ENCODE results near the gene PRPS2. TPM values are rescaled to one million over a fixed set of nuclear protein-coding genes. Genes with fewer than 3 reads are reported as not detected.

The PRPS2 gene
- 54.9 TPM for polyA plus RNA-seq (2013)

DNA sequence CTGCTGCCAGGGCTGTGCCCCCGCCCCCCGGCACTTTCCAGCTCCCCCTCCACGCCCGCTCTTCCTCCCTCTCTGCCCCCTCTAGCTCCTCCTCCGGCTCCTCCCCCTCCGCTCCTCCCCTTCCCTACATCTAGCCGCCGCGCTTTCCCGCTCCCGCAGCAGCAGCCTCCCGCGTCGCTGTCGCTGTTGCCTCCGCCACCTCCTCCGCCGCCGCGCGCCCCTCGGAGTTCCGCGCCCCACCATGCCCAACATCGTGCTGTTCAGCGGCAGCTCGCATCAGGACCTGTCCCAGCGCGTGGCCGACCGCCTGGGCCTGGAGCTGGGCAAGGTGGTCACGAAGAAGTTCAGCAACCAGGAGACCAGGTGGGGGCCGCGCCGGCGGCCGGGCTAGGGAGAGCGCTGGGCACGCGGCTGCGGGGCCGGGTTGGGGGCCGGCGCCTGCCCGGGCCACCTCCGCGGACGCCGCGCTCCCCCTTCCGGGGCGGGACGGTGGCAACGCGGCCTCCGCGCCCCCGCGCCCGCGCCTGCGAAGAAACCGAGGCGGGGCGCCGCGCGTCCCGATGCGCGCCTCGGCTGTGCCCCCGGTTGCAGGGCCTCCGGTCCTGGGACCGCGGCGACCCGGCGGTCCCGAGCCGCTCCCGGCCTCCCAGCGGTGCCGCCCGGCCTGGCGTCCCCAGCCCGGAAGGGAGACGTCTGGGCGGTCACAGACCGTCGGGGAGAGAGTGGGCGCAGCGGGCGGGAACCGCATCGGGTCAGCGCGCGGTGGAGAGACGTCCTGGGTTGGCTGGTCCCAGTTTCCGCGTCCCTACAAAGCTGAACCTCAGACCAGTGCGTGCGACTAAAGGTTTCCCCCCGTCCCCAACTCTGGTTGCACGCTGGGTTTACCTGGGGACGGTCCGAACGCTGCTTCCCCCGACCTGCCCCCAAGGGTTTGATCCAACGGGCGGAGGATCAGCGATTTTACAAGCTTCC, at the start of gene PRPS2:
TSS of gene PRPS2 (plus strand) at position 156 of the 972 bp plus-strand sequence. CDS start at position 242, 86 bp downstream.
- ChIA-PET CTCF (interaction anchor here (0.9 to 1.0 kb wide), 2 partner anchors 10 to 21 kb away, joined by 3 read pairs; no protein-coding TSS in a partner anchor), POLR2A (no interaction called here)
- Histone ChIP-seq H3K4me1 (ENCODE audit: control extremely low read depth in 1 of 4, control insufficient read depth in 4 of 4, insufficient read depth in 4 of 4, low read length in 3 of 4) (peaks cover 0 to 11% (median 5%) of the 10 kb centered on the region in 4 experiments), H3K27ac (ENCODE audit: insufficient read depth in 1 of 2, low read depth in 1 of 2, low read length in 2 of 2, poor library complexity in 1 of 2, severe bottlenecking in 2 of 2) (no peak within 1 kb of the TSS), H3K9me3 (ENCODE audit: control extremely low read depth in 1 of 5, control insufficient read depth in 4 of 5, insufficient read depth in 2 of 5, low read depth in 1 of 5, low read length in 4 of 5) (peaks cover 0 to 18% (median 0%) of the 10 kb centered on the region in 5 experiments), H3K4me3 (ENCODE audit: control insufficient read depth in 1 of 7, extremely low read depth in 1 of 7, insufficient read depth in 4 of 7, low read depth in 2 of 7, low read length in 6 of 7) (peak within 1 kb of the TSS; percentile 59 to 83 (median 70)), H3K36me3 (ENCODE audit: control insufficient read depth in 4 of 4, insufficient read depth in 4 of 4, low read length in 3 of 4) (peaks cover 0 to 3% (median 0%) of the 10 kb centered on the region in 4 experiments), H3K27me3 (replicated peaks in 2 of 5; ENCODE audit: control insufficient read depth in 4 of 5, insufficient read depth in 5 of 5, low read length in 4 of 5) (peaks cover 0 to 13% (median 0%) of the 10 kb centered on the region in 5 experiments)
- peak; percentile 48 to 77 (median 75) for DNase-seq
- WGBS (ENCODE audit: insufficient coverage): 27% methylated on average over 113 of the region's 113 CpGs

DNA sequence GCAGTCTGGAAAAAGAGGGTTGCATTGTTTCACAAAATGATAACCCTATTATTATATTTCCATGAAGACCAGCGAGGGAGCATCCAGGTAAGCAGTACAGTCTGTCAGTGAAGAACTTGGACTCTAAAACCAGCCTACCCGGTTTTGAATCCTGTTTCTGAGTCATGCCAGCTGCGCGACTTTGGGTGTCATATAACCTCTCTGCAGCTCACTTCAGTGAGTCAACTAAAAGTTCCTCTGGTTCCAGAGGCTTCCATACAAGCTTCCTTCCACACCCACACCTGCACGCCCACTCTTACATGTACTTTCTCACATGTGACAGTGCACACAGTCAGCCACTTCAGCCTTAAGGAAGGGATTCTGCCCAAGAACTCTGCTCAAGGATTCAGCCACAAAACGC, 49.8 kb upstream of the PRPS2 start:
- POLR2A ChIA-PET: no interaction called here
- no peak for DNase-seq
- no peak overlapping the region for H3K4me3 ChIP-seq (ENCODE audit: control insufficient read depth in 1 of 7, extremely low read depth in 1 of 7, insufficient read depth in 4 of 7, low read depth in 2 of 7, low read length in 6 of 7)
- no peak overlapping the region for H3K27ac ChIP-seq (ENCODE audit: insufficient read depth in 1 of 2, low read depth in 1 of 2, low read length in 2 of 2, poor library complexity in 1 of 2, severe bottlenecking in 2 of 2)
- no peaks in the 10 kb centered on the region for H3K36me3 ChIP-seq (ENCODE audit: control insufficient read depth in 4 of 4, insufficient read depth in 4 of 4, low read length in 3 of 4)
- no peaks in the 10 kb centered on the region for H3K9me3 ChIP-seq (ENCODE audit: control extremely low read depth in 1 of 5, control insufficient read depth in 4 of 5, insufficient read depth in 2 of 5, low read depth in 1 of 5, low read length in 4 of 5)
- no peaks in the 10 kb centered on the region for H3K27me3 ChIP-seq (replicated peaks in 2 of 5; ENCODE audit: control insufficient read depth in 4 of 5, insufficient read depth in 5 of 5, low read length in 4 of 5)
- CTCF ChIA-PET: no interaction called here
- no peaks in the 10 kb centered on the region for H3K4me1 ChIP-seq (ENCODE audit: control extremely low read depth in 1 of 4, control insufficient read depth in 4 of 4, insufficient read depth in 4 of 4, low read length in 3 of 4)
- 85% methylated on average over 5 of the region's 6 CpGs for WGBS (ENCODE audit: insufficient coverage)

DNA sequence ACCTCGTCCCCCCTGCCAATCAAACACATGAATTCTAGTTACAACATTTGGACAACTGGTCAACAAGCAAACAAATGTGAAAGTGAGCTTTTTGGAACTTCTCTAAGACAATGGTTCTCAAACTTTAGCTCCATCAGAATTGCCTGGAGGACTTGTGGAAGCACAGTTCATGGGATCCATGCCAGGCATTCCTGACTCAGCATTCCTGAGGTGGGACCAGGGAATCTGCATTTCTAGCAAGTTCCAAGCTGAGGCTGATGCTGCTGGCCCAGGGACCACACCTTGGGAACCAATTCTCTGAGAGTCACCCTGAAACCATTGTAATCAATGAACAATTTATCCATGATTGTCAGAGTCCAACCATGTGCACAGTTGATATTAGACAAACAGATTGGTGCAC, 43.8 kb upstream of the PRPS2 start:
- no CpG with 5 or more reads among the region's 1 CpG for WGBS (ENCODE audit: insufficient coverage)
- CTCF ChIA-PET: no interaction called here
- peaks cover 0 to 4% (median 0%) of the 10 kb centered on the region in 5 experiments for H3K9me3 ChIP-seq (ENCODE audit: control extremely low read depth in 1 of 5, control insufficient read depth in 4 of 5, insufficient read depth in 2 of 5, low read depth in 1 of 5, low read length in 4 of 5)
- no peak overlapping the region for H3K4me3 ChIP-seq (ENCODE audit: control insufficient read depth in 1 of 7, extremely low read depth in 1 of 7, insufficient read depth in 4 of 7, low read depth in 2 of 7, low read length in 6 of 7)
- no peaks in the 10 kb centered on the region for H3K27me3 ChIP-seq (replicated peaks in 2 of 5; ENCODE audit: control insufficient read depth in 4 of 5, insufficient read depth in 5 of 5, low read length in 4 of 5)
- H3K36me3 ChIP-seq (ENCODE audit: control insufficient read depth in 4 of 4, insufficient read depth in 4 of 4, low read length in 3 of 4): no peaks in the 10 kb centered on the region
- no peak overlapping the region for H3K27ac ChIP-seq (ENCODE audit: insufficient read depth in 1 of 2, low read depth in 1 of 2, low read length in 2 of 2, poor library complexity in 1 of 2, severe bottlenecking in 2 of 2)
- H3K4me1 ChIP-seq (ENCODE audit: control extremely low read depth in 1 of 4, control insufficient read depth in 4 of 4, insufficient read depth in 4 of 4, low read length in 3 of 4): no peaks in the 10 kb centered on the region
- DNase-seq: no peak
- POLR2A ChIA-PET: no interaction called here

DNA sequence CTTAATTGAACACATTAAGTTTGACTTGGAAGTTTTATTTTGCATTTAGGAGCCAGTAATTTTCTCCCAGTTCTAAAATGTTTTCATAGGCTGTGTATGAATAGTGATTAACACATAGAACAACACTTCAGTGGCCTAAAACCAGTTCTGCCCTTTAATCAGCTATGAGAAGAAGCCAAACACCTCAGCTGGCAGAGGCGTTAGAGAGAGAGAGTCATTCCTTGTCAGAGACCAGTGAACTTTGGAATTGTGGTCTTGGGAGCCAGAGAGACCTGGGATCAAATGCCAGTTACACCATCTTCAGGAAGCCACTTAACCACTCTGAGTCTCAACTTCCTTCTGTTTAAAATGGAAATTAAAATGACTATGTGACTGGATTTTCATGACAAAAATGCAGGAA, 39.3 kb upstream of the PRPS2 start:
- Histone ChIP-seq H3K27me3 (replicated peaks in 2 of 5; ENCODE audit: control insufficient read depth in 4 of 5, insufficient read depth in 5 of 5, low read length in 4 of 5) (no peaks in the 10 kb centered on the region), H3K36me3 (ENCODE audit: control insufficient read depth in 4 of 4, insufficient read depth in 4 of 4, low read length in 3 of 4) (no peaks in the 10 kb centered on the region), H3K9me3 (ENCODE audit: control extremely low read depth in 1 of 5, control insufficient read depth in 4 of 5, insufficient read depth in 2 of 5, low read depth in 1 of 5, low read length in 4 of 5) (peaks cover 0 to 4% (median 0%) of the 10 kb centered on the region in 5 experiments), H3K4me1 (ENCODE audit: control extremely low read depth in 1 of 4, control insufficient read depth in 4 of 4, insufficient read depth in 4 of 4, low read length in 3 of 4) (no peaks in the 10 kb centered on the region), H3K4me3 (ENCODE audit: control insufficient read depth in 1 of 7, extremely low read depth in 1 of 7, insufficient read depth in 4 of 7, low read depth in 2 of 7, low read length in 6 of 7) (no peak overlapping the region), H3K27ac (ENCODE audit: insufficient read depth in 1 of 2, low read depth in 1 of 2, low read length in 2 of 2, poor library complexity in 1 of 2, severe bottlenecking in 2 of 2) (no peak overlapping the region)
- ChIA-PET POLR2A (no interaction called here), CTCF (interaction anchor here (1.5 kb wide), 1 partner anchor 20 kb away, joined by 4 read pairs; no protein-coding TSS in a partner anchor)
- 60% methylated on average over 1 of the region's 1 CpG for WGBS (ENCODE audit: insufficient coverage)
- DNase-seq: no peak

DNA sequence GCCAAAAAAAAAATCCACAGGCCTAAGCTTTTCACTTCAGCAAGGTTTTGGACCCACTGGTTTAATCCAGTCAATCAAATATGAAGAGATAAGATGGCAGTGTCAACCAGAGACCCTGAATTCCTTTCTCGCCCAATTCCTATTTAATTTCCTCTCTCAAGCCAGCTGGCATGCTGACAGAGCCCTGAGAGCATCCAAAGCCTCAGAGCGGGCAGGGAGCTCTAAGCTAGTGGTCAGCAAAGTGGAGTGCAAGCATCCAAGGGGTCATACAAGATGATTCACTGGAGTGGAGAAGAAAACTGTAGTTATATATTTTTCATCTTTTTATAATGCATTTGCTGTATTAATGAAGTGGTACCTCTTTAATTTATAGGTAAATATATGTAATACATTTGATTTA, 37.8 kb upstream of the PRPS2 start:
- no peaks in the 10 kb centered on the region for H3K36me3 ChIP-seq (ENCODE audit: control insufficient read depth in 4 of 4, insufficient read depth in 4 of 4, low read length in 3 of 4)
- DNase-seq: no peak
- 73% methylated on average over 1 of the region's 2 CpGs for WGBS (ENCODE audit: insufficient coverage)
- H3K27ac ChIP-seq (ENCODE audit: insufficient read depth in 1 of 2, low read depth in 1 of 2, low read length in 2 of 2, poor library complexity in 1 of 2, severe bottlenecking in 2 of 2): no peak overlapping the region
- ChIA-PET POLR2A (no interaction called here), CTCF (no interaction called here)
- H3K4me1 ChIP-seq (ENCODE audit: control extremely low read depth in 1 of 4, control insufficient read depth in 4 of 4, insufficient read depth in 4 of 4, low read length in 3 of 4): no peaks in the 10 kb centered on the region
- H3K27me3 ChIP-seq (replicated peaks in 2 of 5; ENCODE audit: control insufficient read depth in 4 of 5, insufficient read depth in 5 of 5, low read length in 4 of 5): no peaks in the 10 kb centered on the region
- no peak overlapping the region for H3K4me3 ChIP-seq (ENCODE audit: control insufficient read depth in 1 of 7, extremely low read depth in 1 of 7, insufficient read depth in 4 of 7, low read depth in 2 of 7, low read length in 6 of 7)
- H3K9me3 ChIP-seq (ENCODE audit: control extremely low read depth in 1 of 5, control insufficient read depth in 4 of 5, insufficient read depth in 2 of 5, low read depth in 1 of 5, low read length in 4 of 5): peaks cover 0 to 4% (median 0%) of the 10 kb centered on the region in 5 experiments

DNA sequence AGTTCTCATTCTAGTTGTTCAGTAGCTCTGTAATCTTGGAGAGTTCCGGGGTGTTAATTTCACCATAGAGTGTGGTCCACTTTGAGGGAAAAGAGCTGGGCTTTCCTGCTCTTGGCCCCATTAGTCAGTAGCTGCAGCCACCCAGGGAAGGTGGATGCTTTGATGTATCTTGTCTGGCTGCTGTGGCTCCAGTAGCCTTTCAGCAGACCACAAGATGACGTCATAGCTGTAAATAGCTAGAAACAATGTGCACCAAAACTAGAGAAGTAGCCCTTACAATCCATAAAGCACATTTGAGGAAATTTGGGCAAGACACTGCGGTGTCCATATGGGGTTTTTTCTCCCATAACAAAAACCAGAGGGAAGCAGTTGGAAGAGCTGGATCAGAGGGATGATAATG, 32.9 kb upstream of the PRPS2 start:
- Histone ChIP-seq H3K4me1 (ENCODE audit: control extremely low read depth in 1 of 4, control insufficient read depth in 4 of 4, insufficient read depth in 4 of 4, low read length in 3 of 4) (no peaks in the 10 kb centered on the region), H3K9me3 (ENCODE audit: control extremely low read depth in 1 of 5, control insufficient read depth in 4 of 5, insufficient read depth in 2 of 5, low read depth in 1 of 5, low read length in 4 of 5) (no peaks in the 10 kb centered on the region), H3K27ac (ENCODE audit: insufficient read depth in 1 of 2, low read depth in 1 of 2, low read length in 2 of 2, poor library complexity in 1 of 2, severe bottlenecking in 2 of 2) (no peak overlapping the region), H3K4me3 (ENCODE audit: control insufficient read depth in 1 of 7, extremely low read depth in 1 of 7, insufficient read depth in 4 of 7, low read depth in 2 of 7, low read length in 6 of 7) (no peak overlapping the region), H3K27me3 (replicated peaks in 2 of 5; ENCODE audit: control insufficient read depth in 4 of 5, insufficient read depth in 5 of 5, low read length in 4 of 5) (peaks cover 0 to 6% (median 0%) of the 10 kb centered on the region in 5 experiments), H3K36me3 (ENCODE audit: control insufficient read depth in 4 of 4, insufficient read depth in 4 of 4, low read length in 3 of 4) (no peaks in the 10 kb centered on the region)
- DNase-seq: no peak
- POLR2A ChIA-PET: no interaction called here
- 75% methylated on average over 1 of the region's 3 CpGs for WGBS (ENCODE audit: insufficient coverage)
- CTCF ChIA-PET: interaction anchor here (0.8 kb wide), 1 partner anchor 13 kb away, joined by 3 read pairs; no protein-coding TSS in a partner anchor

DNA sequence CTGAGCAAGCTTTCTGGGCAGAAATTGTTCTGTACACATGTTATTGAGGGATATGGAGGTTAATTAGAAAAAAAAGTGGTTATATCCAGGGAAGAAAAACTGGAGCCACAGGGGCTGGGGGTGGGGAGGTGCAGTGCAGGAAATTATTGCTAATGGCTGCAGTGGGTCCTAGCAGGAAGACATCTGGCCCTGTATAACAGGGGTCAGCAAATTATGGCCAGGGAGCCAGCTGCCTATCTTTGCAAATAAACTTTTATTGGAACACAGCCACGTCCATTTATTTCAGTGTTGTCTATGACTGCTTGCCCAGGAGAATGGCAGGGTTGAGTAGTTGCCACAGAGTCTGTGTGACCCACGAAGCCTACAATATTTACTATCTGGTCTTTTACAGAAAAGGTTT, 23.4 kb upstream of the PRPS2 start:
- no peak for DNase-seq
- no peak overlapping the region for H3K27ac ChIP-seq (ENCODE audit: insufficient read depth in 1 of 2, low read depth in 1 of 2, low read length in 2 of 2, poor library complexity in 1 of 2, severe bottlenecking in 2 of 2)
- CTCF ChIA-PET: no interaction called here
- POLR2A ChIA-PET: no interaction called here
- no peak overlapping the region for H3K4me3 ChIP-seq (ENCODE audit: control insufficient read depth in 1 of 7, extremely low read depth in 1 of 7, insufficient read depth in 4 of 7, low read depth in 2 of 7, low read length in 6 of 7)
- no peaks in the 10 kb centered on the region for H3K4me1 ChIP-seq (ENCODE audit: control extremely low read depth in 1 of 4, control insufficient read depth in 4 of 4, insufficient read depth in 4 of 4, low read length in 3 of 4)
- H3K9me3 ChIP-seq (ENCODE audit: control extremely low read depth in 1 of 5, control insufficient read depth in 4 of 5, insufficient read depth in 2 of 5, low read depth in 1 of 5, low read length in 4 of 5): peaks cover 0 to 2% (median 0%) of the 10 kb centered on the region in 5 experiments
- H3K27me3 ChIP-seq (replicated peaks in 2 of 5; ENCODE audit: control insufficient read depth in 4 of 5, insufficient read depth in 5 of 5, low read length in 4 of 5): peaks cover 0 to 14% (median 5%) of the 10 kb centered on the region in 5 experiments
- 67% methylated on average over 1 of the region's 2 CpGs for WGBS (ENCODE audit: insufficient coverage)
- no peaks in the 10 kb centered on the region for H3K36me3 ChIP-seq (ENCODE audit: control insufficient read depth in 4 of 4, insufficient read depth in 4 of 4, low read length in 3 of 4)

Measured in common myeloid progenitor, CD34-positive (primary cell).